ENCODE measurements around the gene AATK.

The AATK gene

DNA sequence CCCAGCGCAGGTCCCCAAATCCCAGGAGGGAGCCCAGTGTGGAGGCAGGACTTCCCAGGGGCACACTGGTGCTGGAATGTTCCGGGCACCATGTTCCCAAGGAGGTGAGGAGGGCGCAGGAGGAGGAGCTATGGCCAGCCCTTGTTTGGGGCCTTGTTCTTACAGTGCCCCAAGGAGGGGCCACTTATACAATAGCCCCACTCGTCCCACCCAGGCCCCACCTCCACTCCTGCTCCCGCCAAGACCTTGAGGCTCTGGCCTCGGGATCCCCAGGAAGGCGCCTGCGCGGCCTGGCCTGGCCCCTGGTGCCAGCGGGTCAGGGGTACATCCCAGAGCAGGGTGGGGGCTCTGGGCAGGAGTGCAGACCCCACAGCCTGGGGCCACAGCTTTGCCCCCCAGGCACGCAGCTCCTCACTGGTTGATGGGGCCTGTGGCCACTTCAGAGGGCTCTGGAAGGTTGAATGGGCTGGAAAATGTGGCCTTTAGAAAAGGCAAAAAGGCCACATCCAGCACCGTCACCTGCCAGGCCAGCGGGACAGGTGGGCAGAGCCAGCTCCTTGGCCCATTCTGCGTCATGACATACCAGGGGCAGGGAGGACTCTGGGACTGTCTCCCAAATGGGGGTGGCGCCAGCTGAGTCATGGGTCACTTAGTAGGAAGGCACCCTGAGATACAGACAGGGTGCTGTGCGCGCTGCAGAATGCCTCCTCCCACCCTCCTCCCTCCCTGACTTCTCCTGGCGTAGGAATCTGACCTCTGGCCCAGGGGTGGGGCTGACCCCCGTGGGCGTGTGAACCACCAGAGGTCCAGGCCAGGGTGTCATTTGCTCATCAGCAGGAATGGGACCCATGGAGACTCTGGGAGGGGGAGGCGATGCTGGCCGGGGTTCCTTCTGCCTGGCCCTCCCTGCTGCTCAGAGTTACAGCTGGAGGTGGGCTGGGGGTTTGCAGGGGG lies 33.0 kb downstream of the AATK start:
- no peak for DNase-seq (ENCODE audit: extremely low spot score)
- TF ChIP-seq TARDBP (IDR thresholded peaks at IDR 0.05) (no peak), SUZ12 (IDR thresholded peaks at IDR 0.05) (no peak), CTBP1 (IDR thresholded peaks at IDR 0.05; ENCODE audit: borderline replicate concordance) (no peak)
- ChIA-PET CTCF (no interaction called here), POLR2A (interaction anchor here (1.1 kb wide), 1 partner anchor 114 kb away, joined by 3 read pairs; no protein-coding TSS in a partner anchor)

DNA sequence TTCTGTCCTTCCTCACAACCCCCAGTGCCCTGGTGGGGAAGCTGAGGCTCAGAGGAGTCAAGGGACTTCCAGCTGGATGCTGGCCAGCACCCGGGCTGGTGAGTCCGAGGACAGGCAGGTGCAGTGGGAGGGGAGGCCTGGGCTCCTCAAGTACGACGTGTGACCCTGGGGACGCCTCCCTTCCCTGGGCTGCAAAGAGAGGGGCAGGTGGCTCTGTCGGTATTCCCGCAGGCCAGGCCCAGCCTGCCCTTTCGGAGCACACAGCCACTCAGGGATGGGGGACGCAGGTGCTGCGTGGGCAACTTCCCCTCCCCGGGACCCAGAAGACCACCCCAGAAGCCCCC lies 33.9 kb downstream of the AATK start:
- DNase-seq (ENCODE audit: extremely low spot score), result no peak
- TF ChIP-seq FOXM1 (IDR thresholded peaks at IDR 0.05; ENCODE audit: borderline replicate concordance) (no peak), ELF4 (IDR thresholded peaks at IDR 0.05) (no peak), BHLHE40 (IDR thresholded peaks at IDR 0.05; ENCODE audit: borderline replicate concordance) (no peak), FOXK2 (IDR thresholded peaks at IDR 0.05) (no peak), ARNT (IDR thresholded peaks at IDR 0.05) (no peak), CTBP1 (IDR thresholded peaks at IDR 0.05; ENCODE audit: borderline replicate concordance) (no peak), SUZ12 (IDR thresholded peaks at IDR 0.05) (no peak)
- TF ChIP-seq, protein P1, sequence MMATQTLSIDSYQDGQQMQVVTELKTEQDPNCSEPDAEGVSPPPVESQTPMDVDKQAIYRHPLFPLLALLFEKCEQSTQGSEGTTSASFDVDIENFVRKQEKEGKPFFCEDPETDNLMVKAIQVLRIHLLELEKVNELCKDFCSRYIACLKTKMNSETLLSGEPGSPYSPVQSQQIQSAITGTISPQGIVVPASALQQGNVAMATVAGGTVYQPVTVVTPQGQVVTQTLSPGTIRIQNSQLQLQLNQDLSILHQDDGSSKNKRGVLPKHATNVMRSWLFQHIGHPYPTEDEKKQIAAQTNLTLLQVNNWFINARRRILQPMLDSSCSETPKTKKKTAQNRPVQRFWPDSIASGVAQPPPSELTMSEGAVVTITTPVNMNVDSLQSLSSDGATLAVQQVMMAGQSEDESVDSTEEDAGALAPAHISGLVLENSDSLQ (IDR thresholded peaks at IDR 0.05), result no peak
- POLR2A ChIA-PET, result interaction anchor here (1.2 kb wide), 1 partner anchor 107 kb away, joined by 5 read pairs; the partner anchor contains the start of genes NDUFAF8 and TEPSIN
- CTCF ChIA-PET, result no interaction called here

DNA sequence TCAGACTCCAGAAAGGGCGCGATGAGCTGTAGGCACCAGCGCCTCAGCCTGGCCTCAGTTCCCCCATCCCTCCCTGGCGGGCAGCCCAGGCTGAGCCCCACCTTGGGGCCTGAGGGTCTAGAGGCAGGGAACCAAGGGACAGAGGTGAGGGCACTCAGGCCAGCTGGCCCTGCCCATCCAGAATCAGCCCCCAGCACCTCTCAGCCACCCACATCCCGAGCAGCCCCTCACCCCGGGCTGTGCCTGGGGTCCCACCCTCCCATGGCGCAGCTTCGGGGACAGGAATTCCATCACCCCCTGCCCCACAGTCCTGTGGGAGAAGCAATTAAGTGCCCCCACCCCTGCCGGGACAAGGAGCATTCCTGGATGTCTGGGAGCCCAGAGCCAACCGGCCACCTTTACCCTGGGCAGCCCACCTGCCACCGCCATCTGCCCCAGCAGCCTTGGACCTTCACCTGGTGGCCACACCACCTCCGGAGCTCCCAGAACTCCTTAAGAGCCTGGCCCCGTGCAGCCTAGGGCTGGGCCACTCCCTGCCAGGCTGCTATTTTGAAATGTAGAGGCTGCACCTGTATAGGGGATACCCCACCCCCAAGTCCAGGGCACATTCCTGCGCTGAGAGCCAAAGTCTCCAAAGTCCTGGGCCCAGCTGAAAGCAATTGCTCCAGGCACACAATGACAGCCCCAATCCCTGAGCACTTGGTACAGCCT lies 34.4 kb downstream of the AATK start:
- TF ChIP-seq SUZ12 (IDR thresholded peaks at IDR 0.05) (no peak), FOXA1 (IDR thresholded peaks at IDR 0.05) (no peak), HDGF (IDR thresholded peaks at IDR 0.05; ENCODE audit: borderline replicate concordance) (no peak), LEF1 (IDR thresholded peaks at IDR 0.05; ENCODE audit: borderline replicate concordance) (no peak), L3MBTL2 (conservative IDR thresholded peaks at IDR 0.05) (no peak), ARNT (IDR thresholded peaks at IDR 0.05) (no peak), SP1 (IDR thresholded peaks at IDR 0.05) (no peak), ELF4 (IDR thresholded peaks at IDR 0.05) (no peak), CTBP1 (IDR thresholded peaks at IDR 0.05; ENCODE audit: borderline replicate concordance) (no peak), FOXK2 (IDR thresholded peaks at IDR 0.05) (no peak)

DNA sequence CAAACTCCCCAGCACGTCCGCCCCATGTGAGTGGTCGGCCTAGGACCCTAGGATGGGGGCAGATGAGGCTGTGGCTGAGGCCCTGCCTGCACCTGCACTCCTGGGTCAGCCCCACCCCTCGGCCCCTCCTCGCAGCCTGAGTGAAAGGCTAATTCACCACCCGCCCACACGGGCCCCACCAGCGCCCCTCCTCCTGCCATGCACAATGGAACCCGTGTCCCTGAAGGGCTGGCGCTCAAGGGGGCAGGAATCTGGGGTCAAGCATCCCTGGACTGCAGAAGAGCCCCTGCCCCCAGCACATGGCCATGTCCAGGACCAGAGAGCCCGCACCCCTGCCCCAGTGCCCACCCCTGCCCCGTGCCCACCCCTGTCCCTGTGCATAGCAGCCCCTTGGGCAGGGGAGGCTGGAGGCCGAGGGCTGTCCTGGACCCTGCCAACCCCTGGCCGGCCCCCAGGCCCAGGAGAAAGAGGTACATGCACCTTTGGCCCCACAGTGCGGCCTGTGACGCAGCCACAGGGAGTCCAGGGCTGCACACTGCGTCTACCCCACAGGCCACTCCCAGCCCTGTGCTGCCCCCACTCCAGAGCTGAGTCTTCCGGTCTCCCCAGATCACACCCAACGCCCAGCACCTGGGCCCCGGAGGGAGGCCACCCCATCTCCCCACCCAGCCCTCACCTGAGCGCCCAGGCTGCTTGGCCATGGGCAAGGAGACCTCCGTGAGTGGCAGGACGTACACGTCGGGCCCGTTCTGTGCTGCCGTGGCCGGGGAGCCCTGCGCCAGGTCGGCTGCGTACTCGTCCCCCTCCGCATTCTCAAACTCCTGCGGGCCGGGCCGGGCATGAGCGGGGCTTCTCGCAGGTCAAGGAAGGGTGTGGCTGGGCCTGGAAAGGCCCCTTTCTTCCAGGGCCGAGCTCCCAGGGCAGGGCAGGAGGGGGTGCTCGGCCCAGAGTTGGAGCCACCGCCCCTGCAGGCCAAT lies 35.3 kb downstream of the AATK start:
- CTCF ChIA-PET, result no interaction called here
- no peak for TF ChIP-seq ZNF384 (IDR thresholded peaks at IDR 0.05)
- TF ChIP-seq HDGF (IDR thresholded peaks at IDR 0.05; ENCODE audit: borderline replicate concordance), result no peak
- no peak for TF ChIP-seq TARDBP (IDR thresholded peaks at IDR 0.05)
- no peak for TF ChIP-seq SUZ12 (IDR thresholded peaks at IDR 0.05)
- TF ChIP-seq BHLHE40 (IDR thresholded peaks at IDR 0.05; ENCODE audit: borderline replicate concordance), result no peak
- no peak for TF ChIP-seq ELF4 (IDR thresholded peaks at IDR 0.05)
- TF ChIP-seq, protein P1 (IDR thresholded peaks at IDR 0.05), result no peak
- no peak for TF ChIP-seq CTBP1 (IDR thresholded peaks at IDR 0.05; ENCODE audit: borderline replicate concordance)
- TF ChIP-seq NFRKB (IDR thresholded peaks at IDR 0.05), result no peak
- no peak for TF ChIP-seq FOXK2 (IDR thresholded peaks at IDR 0.05)
- no peak for TF ChIP-seq LEF1 (IDR thresholded peaks at IDR 0.05; ENCODE audit: borderline replicate concordance)
- TF ChIP-seq ARNT (IDR thresholded peaks at IDR 0.05), result no peak
- no peak for DNase-seq (ENCODE audit: extremely low spot score)
- POLR2A ChIA-PET, result interaction anchor here (1.2 kb wide), 1 partner anchor 108 kb away, joined by 5 read pairs; the partner anchor contains the start of genes NDUFAF8 and TEPSIN

More for the DNA sequence above, 34.4 kb downstream of the AATK start:
- POLR2A ChIA-PET, result interaction anchor here (1.2 kb wide), 1 partner anchor 107 kb away, joined by 5 read pairs; the partner anchor contains the start of genes NDUFAF8 and TEPSIN
- DNase-seq (ENCODE audit: extremely low spot score), result no peak
- CTCF ChIA-PET, result no interaction called here

DNA sequence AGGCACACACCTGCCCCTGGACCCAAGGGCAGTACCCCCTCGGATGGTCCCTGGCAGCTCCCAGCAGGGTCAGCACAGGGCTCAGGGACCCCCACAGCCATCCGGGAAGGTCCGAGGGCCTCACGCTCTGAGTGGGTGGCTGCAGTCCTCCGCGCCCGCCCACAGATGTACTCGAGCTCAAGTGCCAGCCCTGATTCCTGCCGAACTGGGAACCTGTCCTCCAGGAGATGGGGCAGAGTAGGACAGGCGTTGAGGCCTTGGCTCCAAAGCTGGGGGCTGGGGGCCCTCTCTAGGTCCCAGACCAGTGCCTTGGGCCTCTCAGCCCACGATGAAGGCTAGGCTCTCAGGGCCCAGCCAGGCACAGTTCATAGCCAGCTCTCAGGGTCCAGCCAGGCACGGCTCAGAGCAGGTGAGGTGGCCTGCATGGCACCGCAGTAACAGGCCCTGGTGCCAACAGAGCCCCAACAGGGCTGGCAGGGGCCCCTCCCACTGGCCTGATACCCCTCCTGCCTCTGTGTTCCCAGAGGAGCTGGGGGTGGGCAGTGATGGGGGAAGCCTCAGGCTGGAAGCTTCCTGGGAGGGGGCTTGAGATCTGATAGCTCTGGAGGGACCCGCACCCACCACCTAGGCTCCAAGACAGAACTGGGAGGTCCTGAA lies 36.2 kb downstream of the AATK start:
- DNase-seq (ENCODE audit: extremely low spot score), result no peak
- ChIA-PET POLR2A (interaction anchor here (0.9 kb wide), 1 partner anchor 109 kb away, joined by 3 read pairs; the partner anchor contains the start of genes NDUFAF8 and TEPSIN), CTCF (no interaction called here)
- no peak for TF ChIP-seq SUZ12 (IDR thresholded peaks at IDR 0.05)
- TF ChIP-seq CTBP1 (IDR thresholded peaks at IDR 0.05; ENCODE audit: borderline replicate concordance), result no peak
- no peak for TF ChIP-seq FOXK2 (IDR thresholded peaks at IDR 0.05)
- TF ChIP-seq SP1 (IDR thresholded peaks at IDR 0.05), result no peak

All from HEK293T (cell line).